Measurements from ENCODE around the gene DNAJB2.
A peak's percentile ranks its signal among the peaks of the same experiment; 100 is the strongest.
"Not testable (repeated sequence)": the region's sequence is repeated elsewhere in the genome, so short reads cannot be mapped to it uniquely, and the experiment has no call there.

DNAJB2 gene

DNA sequence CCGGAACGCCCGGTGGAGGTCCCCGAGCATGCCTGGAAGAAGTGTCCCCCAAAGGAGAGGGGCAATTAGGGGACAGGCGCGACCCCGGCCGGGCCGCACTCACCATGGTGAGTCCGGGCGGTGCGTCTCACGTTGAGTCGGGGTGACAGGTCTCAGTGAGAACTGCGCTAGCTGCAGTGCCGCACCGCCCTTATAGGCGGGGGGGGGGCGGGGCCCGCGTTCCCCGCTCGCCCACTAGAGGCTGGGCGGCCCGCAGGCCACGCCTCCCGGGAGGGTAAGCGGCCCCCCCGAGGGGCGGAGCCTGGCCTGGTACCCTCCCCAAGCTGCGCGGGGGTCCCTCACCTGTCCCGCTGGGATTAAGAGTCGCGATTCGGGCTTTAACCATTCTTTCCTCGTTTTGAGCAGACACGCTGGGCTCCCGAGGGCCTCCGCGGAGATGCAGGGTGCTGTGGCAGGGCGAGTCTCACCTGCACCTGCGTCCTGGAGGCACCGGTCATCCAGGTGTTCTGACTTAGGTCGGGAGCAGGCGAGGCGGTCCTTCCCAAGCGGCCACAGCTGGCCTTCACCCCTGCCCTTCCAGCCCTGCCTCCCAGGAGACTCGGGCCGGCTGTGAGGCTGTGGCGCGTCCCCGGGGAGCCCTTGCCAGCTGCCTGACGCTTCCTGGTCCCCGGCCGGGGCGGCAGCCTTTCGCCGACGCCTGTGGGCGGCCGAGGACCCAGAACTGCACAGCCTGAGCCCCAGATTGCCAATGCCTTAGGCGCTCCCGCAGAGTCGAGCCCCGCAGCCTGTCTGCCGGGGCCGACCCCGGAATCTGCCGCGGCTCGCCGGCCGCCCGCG, 25.2 kb upstream of the DNAJB2 start, which contains the start of gene TUBA4A:
Gene TUBA4A, minus strand, starts transcription at position 166 of the 837 bp plus-strand sequence. Its CDS starts 60 bp downstream, at position 106.
- in situ Hi-C loops (cut with HindIII; ENCODE audit: low pct_ligation_motif_present, low pct_unique_long_range_greater_than_20kb, low sequenced_read_pairs) = no loop called here
- peak; percentile 88 for DNase-seq

DNA sequence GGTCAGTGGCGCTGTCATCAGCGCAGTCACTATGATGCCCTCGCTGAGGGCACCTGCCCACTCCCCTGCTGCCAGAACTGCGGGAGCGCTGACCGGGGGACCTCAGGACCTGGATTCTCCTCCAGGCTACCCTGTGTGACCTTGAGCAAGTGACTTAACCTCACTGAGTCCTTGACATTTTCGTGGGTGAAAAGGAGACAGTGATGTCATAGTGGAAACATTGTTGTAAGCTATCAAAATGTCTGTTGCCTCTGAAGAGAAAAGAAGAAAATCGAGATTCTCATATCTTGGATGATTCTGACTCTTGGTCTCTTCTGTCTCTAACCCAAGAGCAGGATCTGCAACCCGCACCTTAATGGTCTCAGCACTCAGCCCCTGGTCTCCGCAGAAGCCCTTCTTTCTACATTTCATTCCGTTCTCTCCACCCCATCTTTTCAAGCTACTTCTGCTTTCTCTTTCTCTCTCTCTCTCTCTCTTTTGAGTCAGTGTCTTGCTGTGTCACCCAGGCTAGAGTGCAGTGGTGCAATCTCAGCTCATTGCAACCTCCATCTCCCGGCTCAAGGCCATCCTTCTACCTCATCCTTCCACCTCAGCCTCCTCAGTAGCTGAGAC, 24.5 kb upstream of the DNAJB2 start:
- DNase-seq = no peak
- in situ Hi-C loops (cut with HindIII; ENCODE audit: low pct_ligation_motif_present, low pct_unique_long_range_greater_than_20kb, low sequenced_read_pairs) = no loop called here

DNA sequence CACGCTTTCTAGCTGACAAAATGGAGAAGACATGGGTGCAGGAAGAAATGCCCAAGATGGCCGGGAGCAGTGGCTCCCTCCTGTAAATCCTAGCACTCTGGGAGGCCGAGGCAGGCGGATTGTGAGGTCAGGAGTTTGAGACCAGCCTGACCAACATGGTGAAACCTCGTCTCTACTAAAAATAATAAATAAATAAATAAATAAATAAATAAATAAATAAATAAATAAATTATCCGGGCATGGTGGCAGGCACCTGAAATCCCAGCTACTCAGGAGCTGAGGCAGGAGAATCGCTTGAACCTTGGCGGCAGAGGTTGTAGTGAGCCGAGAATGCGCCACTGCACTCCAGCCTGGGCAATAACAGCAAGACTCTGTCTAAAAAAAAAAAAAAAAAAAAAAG, 20.2 kb upstream of the DNAJB2 start:
- DNase-seq; in situ Hi-C loops (cut with HindIII; ENCODE audit: low pct_ligation_motif_present, low pct_unique_long_range_greater_than_20kb, low sequenced_read_pairs): not testable (repeated sequence)

DNA sequence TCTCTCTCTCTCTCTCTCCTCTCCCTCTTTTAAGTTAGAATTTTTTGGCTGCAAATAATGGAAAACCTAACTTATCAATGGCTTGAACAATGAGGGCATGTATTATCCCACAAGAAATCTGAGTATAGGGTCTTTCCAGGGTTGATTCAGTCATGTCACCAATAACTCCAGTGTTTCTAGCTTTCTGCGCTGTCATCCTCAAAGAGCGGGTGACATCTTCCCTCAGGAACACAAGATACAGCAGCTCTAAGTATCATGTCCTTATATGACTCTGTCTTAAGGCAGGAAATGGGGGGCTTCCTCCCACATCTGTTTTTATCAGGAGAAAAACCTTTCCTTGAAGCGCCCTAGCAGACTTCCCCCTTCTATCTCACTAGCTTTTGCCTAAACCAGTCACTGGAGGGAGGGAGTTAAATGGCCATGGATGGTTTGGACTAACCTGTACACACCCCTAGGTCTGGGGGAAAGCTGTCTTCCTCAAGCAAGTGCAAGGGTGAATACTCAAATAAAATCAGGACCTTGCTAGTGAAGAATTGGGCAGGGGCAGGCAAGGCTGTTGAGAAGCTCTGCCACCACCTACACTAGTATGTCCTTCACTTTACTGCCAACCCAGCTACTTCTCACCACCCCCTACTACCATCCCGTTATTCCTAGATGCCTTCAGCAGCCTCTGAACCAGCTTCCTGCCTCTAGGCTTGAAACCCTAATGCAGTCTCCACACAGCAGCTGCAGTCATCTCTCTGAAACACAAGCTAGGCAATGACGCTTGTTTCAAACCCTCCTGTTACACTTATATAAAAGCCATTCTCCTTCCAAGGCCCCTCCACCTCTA, 17.9 kb upstream of the DNAJB2 start:
- DNase-seq = no peak
- in situ Hi-C loops (cut with HindIII; ENCODE audit: low pct_ligation_motif_present, low pct_unique_long_range_greater_than_20kb, low sequenced_read_pairs) = no loop called here

DNA sequence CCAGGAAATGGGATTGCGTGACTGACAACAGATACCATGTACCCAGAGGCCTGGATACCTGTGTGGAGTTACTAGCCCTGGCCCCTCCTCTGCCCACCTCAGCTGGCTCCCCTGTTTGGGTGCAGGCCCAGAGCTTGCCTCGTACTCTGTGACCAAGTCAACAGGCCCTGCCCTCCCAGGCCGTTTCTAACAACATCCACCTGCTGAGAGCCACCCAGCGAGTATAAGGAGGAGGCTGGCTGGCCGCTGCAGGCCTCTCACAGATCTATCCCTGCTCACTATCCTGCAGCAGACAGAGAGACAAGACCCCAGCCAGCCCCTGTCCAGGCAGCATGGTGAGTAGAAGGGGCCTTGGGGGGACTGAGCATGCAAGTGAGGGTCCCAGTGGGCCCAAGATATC, 12.9 kb upstream of the DNAJB2 start:
- in situ Hi-C loops (cut with HindIII; ENCODE audit: low pct_ligation_motif_present, low pct_unique_long_range_greater_than_20kb, low sequenced_read_pairs) = no loop called here
- no peak for DNase-seq

DNA sequence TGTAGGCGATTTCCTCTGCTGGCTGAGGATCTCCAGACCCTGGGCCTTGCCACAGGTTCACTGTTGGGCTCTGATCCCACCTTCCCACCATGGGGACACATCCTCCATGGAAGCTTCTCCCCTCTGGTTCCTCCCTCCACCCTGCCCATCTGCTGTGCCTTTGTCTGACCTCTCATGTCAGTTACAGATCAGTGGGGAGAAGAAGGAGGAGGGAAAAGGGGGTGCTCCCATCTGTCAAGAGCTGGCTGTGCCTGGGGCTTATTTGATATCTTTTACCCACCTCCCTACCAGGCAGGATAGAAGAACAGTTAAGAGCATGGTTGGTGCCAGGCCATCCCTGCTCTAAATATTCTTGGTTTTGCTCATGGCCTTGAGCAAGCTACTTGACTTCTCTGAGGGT, 12.3 kb upstream of the DNAJB2 start:
- DNase-seq = no peak
- in situ Hi-C loops (cut with HindIII; ENCODE audit: low pct_ligation_motif_present, low pct_unique_long_range_greater_than_20kb, low sequenced_read_pairs) = no loop called here

DNA sequence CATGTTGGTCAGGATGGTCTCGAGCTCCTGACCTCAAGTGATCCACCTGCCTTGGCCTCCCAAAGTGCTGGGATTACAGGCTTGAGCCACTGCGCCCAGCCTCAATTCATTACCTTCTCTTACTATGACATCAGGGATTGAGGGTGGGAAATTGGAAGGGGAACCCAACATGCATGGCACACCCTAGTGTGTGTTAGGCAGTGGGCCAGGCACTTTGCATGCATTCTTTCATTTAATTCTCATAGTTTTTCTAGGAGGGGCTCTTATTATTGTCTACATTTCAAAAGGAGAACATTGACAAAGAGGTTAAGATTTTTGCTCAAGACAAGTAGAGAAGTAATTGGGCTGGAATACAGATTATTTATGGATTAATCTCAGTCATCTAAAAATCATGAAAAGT, 10.9 kb upstream of the DNAJB2 start:
- in situ Hi-C loops (cut with HindIII; ENCODE audit: low pct_ligation_motif_present, low pct_unique_long_range_greater_than_20kb, low sequenced_read_pairs) = no loop called here
- DNase-seq = no peak

DNA sequence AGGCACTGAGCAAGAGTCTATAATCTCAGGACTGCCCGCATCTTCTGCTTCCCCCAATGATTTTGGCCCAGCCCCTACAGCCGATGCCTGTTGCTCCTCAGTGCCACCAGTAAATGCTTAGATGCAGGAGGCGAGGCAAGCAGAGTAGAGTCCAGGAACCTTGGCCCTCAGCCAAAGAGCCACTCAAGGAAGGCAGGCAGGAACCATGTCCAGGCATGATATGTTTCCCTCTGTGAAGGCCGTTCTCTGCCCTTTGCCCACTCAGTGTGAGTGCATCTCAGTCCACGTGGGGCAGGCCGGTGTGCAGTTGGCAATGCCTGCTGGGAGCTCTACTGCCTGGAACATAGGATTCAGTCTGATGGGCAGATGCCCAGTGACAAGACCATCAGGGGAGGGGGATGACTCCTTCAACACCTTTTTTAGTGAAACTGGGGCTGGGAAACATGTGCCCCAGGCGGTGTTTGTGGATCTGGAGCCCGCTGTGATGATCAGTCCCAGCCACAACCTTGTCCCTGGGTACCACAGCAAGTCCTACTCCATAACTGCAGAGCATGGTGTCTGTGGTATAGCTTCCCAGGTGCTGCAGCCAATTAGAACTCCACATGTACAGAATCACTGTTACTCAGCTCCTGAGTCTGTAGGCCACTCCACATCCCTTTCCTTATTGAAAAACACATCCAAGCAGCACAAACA, 9.7 kb upstream of the DNAJB2 start:
- peak; percentile 16 for DNase-seq
- in situ Hi-C loops (cut with HindIII; ENCODE audit: low pct_ligation_motif_present, low pct_unique_long_range_greater_than_20kb, low sequenced_read_pairs) = no loop called here

DNA sequence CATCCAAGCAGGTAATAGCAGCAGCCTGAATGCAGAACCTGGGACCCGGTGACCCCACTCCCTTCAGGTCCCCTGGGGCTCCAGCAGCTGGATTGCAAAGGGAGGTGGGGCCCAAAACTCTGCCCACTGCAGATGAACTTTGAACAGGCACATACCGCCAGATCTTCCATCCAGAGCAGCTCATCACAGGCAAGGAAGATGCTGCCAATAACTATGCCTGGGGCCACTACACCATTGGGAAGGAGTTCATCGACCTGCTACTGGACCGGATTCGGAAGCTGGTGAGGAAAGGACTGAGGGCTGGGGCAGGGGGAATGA, 9.2 kb upstream of the DNAJB2 start:
- no peak for DNase-seq
- in situ Hi-C loops (cut with HindIII; ENCODE audit: low pct_ligation_motif_present, low pct_unique_long_range_greater_than_20kb, low sequenced_read_pairs) = no loop called here

DNA sequence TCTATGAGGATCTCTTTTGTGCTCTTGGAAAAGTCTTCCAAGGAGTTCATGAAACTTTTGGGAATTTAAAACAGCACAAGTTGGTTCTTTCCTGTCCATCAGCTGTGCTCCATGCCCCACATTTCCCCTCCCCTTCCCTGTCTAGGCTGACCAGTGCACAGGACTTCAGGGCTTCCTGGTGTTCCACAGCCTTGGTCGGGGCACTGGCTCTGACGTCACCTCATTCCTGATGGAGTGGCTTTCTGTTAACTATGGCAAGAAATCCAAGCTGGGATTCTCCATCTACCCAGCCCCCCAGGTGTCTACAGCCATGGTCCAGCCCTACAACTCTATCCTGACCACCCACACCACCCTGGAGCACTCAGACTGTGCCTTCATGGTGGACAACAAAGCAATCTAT, 8.1 kb upstream of the DNAJB2 start:
- in situ Hi-C loops (cut with HindIII; ENCODE audit: low pct_ligation_motif_present, low pct_unique_long_range_greater_than_20kb, low sequenced_read_pairs) = no loop called here
- DNase-seq = no peak

DNA sequence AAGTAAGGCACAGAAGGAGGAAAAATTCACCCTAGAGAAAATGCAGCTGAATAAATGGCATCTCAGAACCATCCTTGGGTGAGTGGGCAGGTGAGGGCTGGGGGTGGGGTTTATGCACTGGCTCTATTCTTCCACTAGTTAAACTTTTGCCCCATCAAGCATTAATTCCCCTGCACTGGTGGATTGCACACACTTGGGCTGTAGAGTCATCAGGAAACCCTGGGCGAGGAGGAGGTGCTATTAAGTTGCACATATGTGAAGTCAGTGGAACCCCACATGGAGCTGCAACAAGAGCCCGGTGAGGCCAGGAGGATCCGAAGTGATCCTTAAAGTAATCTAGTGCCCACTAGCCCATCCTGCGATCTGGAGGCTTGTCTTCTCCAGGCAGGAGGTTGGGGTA, 6.8 kb upstream of the DNAJB2 start:
- in situ Hi-C loops (cut with HindIII; ENCODE audit: low pct_ligation_motif_present, low pct_unique_long_range_greater_than_20kb, low sequenced_read_pairs) = no loop called here
- DNase-seq = peak; percentile 44

DNA sequence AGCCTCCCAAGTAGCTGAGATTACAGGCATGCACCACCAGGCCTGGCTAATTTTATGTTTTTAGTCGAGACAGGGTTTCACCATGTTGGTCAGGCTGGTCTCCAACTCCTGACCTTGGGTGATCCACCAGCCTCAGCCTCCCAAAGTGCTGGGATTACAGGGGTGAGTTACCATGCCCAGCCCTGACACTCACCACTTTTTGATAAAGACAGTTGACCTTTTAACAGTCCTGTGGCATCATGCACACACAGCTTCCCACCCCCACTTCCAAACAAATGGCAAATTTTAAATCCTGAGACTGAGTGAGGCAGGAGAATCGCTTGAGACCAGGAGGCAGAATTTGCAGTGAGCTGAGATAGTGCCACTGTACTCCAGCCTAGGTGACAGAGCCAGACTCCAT, 6.2 kb upstream of the DNAJB2 start:
- DNase-seq = peak; percentile 21
- in situ Hi-C loops (cut with HindIII; ENCODE audit: low pct_ligation_motif_present, low pct_unique_long_range_greater_than_20kb, low sequenced_read_pairs) = no loop called here

DNA sequence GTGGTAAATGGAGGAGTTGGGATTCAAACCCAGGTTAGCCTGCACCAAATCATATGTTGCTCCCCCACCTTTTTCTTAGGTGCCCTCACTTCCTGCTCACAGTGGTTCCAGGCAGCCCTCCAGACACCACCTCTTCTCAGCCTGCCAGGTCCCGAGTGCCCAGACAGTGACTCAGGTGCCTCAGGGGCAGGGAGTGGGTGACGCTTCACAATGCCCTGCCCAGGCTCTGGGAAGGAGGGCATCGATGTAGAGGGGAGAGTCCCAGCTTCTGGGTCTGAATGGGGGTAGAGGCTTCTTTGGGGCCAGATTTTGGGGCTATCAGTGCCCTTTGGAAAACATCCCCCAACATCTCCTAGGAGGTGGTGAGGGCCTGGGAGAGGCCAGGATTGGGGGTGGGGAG, 5.2 kb upstream of the DNAJB2 start:
- DNase-seq = peak; percentile 90
- in situ Hi-C loops (cut with HindIII; ENCODE audit: low pct_ligation_motif_present, low pct_unique_long_range_greater_than_20kb, low sequenced_read_pairs) = no loop called here

DNA sequence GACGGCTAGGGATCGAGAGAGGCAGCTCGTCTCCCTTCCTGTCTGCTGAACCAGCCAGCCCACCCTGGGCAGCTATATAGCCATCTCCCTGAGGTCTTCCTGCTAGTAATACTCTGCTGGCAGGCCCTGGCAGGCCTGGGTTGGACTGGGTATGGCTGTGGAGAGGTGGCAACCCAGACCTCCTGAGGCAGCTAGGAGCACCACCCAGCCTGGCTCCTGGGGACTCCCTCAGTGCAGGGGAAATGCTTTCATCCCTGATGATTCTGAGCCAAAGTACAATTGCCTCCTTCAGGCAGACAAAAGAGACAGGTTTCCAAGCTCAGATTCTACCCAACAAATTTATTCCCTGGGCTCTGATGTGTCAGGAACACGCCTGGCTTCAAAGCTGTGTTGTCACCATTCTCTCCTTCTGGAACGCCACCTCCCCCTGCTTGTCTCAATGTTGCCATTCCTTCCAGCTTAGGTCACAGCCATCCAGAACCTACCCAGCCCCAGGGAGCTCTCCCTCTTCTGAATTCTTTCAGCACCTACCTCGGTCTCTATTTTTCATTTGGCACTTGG, 4.7 kb upstream of the DNAJB2 start:
- peak; percentile 95 for DNase-seq

DNA sequence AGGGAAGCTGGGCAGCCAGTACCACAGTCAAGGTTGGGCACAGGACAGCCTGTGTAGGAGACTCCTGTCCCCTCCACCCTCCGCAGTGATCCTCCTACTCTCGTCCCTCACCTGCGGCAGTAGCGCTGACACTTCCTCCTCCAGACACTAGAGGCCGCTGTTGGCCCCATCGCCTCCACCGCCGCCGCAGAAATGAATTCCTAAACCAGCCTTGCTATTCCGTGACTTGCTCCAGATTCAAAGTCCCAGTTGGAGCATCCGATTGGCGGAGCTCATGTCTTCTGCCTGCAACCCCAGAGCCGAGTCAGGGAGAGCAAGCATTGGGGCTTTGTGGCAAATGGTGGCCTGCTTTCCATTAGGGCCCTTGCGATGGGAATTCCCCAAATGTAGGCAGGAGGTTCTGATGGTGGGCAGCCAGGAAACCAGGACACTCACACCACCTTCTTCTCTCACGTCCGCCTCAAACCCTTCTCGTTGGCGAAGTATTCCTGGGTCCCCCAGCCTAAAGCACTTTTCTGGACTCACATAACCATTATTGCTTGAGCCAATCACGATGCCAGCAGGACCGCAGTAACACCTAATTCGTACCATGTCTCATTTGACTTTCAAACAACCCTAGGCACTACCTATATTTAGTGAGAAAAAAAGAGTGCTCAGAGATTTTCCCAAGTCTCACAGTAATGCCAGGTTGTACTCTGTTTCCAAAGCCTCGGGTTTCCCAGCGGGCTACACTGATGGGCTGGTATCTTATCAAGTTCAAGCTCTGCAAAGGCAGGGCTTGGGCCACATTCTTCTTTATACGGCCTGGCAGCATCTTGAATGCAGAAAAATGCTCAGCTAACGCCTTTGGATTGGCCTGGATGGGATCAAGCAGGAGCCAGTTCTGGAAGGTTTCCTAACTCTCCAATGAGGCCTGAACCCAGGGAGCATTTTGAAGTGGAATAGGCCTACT, 1.2 kb upstream of the DNAJB2 start:
- DNase-seq = peak; percentile 81
- in situ Hi-C loops (cut with HindIII; ENCODE audit: low pct_ligation_motif_present, low pct_unique_long_range_greater_than_20kb, low sequenced_read_pairs) = no loop called here

More for the DNA sequence above, 4.7 kb upstream of the DNAJB2 start:
- in situ Hi-C loops (cut with HindIII; ENCODE audit: low pct_ligation_motif_present, low pct_unique_long_range_greater_than_20kb, low sequenced_read_pairs) = no loop called here

DNA sequence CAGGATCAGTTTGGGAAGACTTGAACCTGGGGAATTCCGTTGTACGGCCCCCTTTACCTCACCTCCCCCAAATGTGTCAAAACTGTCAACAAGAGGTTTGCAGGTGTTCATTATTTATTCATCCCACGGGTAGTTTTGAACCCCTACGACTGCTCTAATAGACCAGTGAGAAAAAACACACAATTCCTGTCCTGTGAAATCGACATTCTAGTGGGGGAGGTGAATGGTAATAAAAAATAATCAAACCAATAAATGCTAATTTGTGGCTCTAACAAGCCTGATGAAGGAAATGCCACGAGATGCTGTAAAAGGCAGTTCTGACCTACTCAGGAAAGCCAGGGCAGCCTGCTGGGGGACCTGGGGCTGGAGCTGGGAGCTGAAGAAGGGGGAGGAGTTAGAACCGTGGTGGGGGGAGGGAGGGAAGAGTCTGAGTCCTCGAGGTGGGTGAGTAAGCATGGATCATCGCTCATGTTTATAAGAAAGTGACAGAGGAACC, 463 bp upstream of the DNAJB2 start:
- DNase-seq = no peak
- in situ Hi-C loops (cut with HindIII; ENCODE audit: low pct_ligation_motif_present, low pct_unique_long_range_greater_than_20kb, low sequenced_read_pairs) = no loop called here

DNA sequence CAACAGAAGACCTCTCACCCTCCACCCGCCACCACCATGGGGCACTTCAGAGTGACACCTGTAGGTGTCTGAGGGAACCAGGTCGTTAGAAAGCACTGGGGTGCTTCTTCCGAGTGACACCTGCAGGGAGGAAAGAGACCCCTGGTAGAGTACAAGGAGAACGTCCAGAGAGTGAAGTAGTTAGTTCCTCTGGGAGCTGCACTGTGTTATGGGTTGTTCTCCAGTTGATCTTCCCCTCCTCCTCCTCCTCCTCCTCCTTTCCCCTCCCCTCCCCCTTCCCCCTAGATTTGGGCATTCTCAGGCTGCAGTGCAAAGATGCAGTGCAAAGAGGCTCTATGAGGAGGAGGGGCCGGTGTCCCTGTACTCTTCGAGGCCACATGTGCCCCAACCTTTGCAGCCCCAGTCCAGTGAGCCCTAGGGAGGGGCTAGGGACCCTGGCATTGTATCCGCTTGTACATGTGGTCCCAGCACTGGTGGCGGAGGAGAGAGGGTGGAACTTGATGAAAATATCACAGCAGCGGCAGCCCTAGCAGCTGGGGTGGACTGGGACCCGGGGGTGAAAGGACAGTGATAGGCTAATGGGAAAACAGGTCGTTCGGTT, 850 bp downstream of the DNAJB2 start:
- no peak for DNase-seq

More for the DNA sequence above, 850 bp downstream of the DNAJB2 start:
- in situ Hi-C loops (cut with HindIII; ENCODE audit: low pct_ligation_motif_present, low pct_unique_long_range_greater_than_20kb, low sequenced_read_pairs) = no loop called here

All from ACHN (cell line).